Transverse colon (tissue), 4 donors: Measurements from ENCODE around the gene SPI1. TPM values are rescaled to one million over a fixed set of nuclear protein-coding genes. Genes with fewer than 3 reads are reported as not detected.

Experiments used
- DNase-seq: peaks from one replicate; pipeline ENCODE4 v3.0.0-alpha.2; 2019
- H3K27ac ChIP-seq, 4 donors: fragments of 200-600 bp; sonication (generic); 2 replicates each; pipeline ENCODE4 v1.5.1; 2016 to 2018; ENCODE audit warnings: inconsistent platforms in 4 of 4
- H3K27me3 ChIP-seq: fragments of 200-600 bp; sonication (generic); 2 replicates; pipeline ENCODE4 v1.5.1; 2017; ENCODE audit warnings: inconsistent platforms
- H3K36me3 ChIP-seq, 4 donors: fragments of 200-600 bp; sonication (generic); 2 replicates each; pipeline ENCODE4 v1.5.1; 2017 to 2019; ENCODE audit warnings: inconsistent platforms in 4 of 4
- H3K4me1 ChIP-seq, 4 donors: fragments of 200-600 bp; sonication (generic); 2 replicates each; pipeline ENCODE4 v1.5.1; 2017 to 2020; ENCODE audit warnings: inconsistent platforms in 4 of 4
- H3K4me3 ChIP-seq, 4 donors: fragments of 200-600 bp; sonication (generic); 1 replicate in 1 of 4; 2 replicates in 3 of 4; pipeline versions ENCODE4 v1.5.1 to v1.6.1; 2017 to 2019; ENCODE audit warnings: inconsistent platforms in 4 of 4
- H3K9me3 ChIP-seq, 2 donors: fragments of 200-600 bp; sonication (generic); 2 replicates each; pipeline ENCODE4 v1.5.1; 2017 to 2019; ENCODE audit warnings: inconsistent platforms in 2 of 2
- CTCF ChIP-seq, 5 experiments: fragments of 200-600 bp in 3 of 5; fragments of 450-650 bp in 2 of 5; sonication (generic) in 3 of 5; IDR thresholded peaks; 1 replicate in 2 of 5; 2 replicates in 3 of 5; pipeline ENCODE4 v1.5.1; 2016 to 2017; ENCODE audit warnings: antibody characterized with exemption in 5 of 5, inconsistent platforms in 3 of 5, mild to moderate bottlenecking in 2 of 5, moderate library complexity in 1 of 5
- EP300 ChIP-seq: sonication (generic); formaldehyde crosslinking; IDR thresholded peaks from one replicate; pipeline ENCODE4 v1.6.1; 2017; ENCODE audit warnings: antibody characterized with exemption, low read depth
- POLR2A ChIP-seq: fragments of 450-650 bp; IDR thresholded peaks from one replicate; pipeline ENCODE4 v1.6.1; 2016; ENCODE audit warnings: antibody characterized with exemption, mild to moderate bottlenecking, moderate library complexity
- POLR2AphosphoS5 ChIP-seq, 3 donors: sonication (generic); formaldehyde crosslinking; IDR thresholded peaks; one replicate each; pipeline ENCODE4 v1.6.1; 2016; ENCODE audit warnings: antibody characterized with exemption in 3 of 3
- WGBS, 2 donors: methylation state at CpG; one replicate each; pipeline ENCODE4 v1.1.5; 2018; ENCODE audit warnings: low coverage in 1 of 2; 5-methylcytosine and 5-hydroxymethylcytosine counted together
- in situ Hi-C, 4 donors: fragments of 200-750 bp; cut with MboI; loops; one replicate each; pipeline versions ENCODE4 v1.15.0 to v1.15.1; 2017; ENCODE audit warnings: low sequenced_read_pairs in 3 of 4, low pct_ligation_motif_present in 1 of 4, low pct_unique_long_range_greater_than_20kb in 1 of 4
- intact Hi-C: fragments of 100-400 bp; cut with DNase I; formaldehyde crosslinking; loops from one replicate; pipeline ENCODE4 v1.15.1; 2023; ENCODE audit warnings: low total_unique reads
- total RNA-seq, 4 donors: library from RNA; depleted of rRNA; stranded (reverse); fragments of >200 nt; gene quantifications; one replicate each; pipeline ENCODE4 v1.1.0, GENCODE V29; 2016

Gene SPI1
- total RNA-seq, 4 donors from 2014 or later: 7.1 to 35.5 (median 17.2) TPM

GRCh38 chr11:47406896-47407745 is 28.8 kb upstream of the SPI1 start:
- Histone ChIP-seq H3K4me3 (peak overlapping the region; percentile 47 to 82 (median 74)), H3K27ac (peak overlapping the region; percentile 89 to 99 (median 93)), H3K4me1 (peaks cover 16 to 32% (median 27%) of the 10 kb centered on the region in 4 donors), H3K9me3 (no peaks in the 10 kb centered on the region), H3K27me3 (no peaks in the 10 kb centered on the region), H3K36me3 (no peaks in the 10 kb centered on the region)
- in situ Hi-C loops: no loop called here
- intact Hi-C loops: no loop called here
- 57 to 80% methylated on average over 2 to 12 of the region's 12 CpGs for WGBS, 2 donors
- no peak for TF ChIP-seq POLR2AphosphoS5 (IDR thresholded peaks at IDR 0.05)
- no peak for TF ChIP-seq CTCF (IDR thresholded peaks at IDR 0.05)
- TF ChIP-seq EP300: no peak
- no peak for TF ChIP-seq POLR2A
- no peak for DNase-seq

- no peaks in the 10 kb centered on the region for H3K27me3 ChIP-seq
- peaks cover 11 to 31% (median 26%) of the 10 kb centered on the region in 4 donors for H3K4me1 ChIP-seq
- no peak for DNase-seq
- H3K36me3 ChIP-seq: no peaks in the 10 kb centered on the region
- no peak overlapping the region for H3K4me3 ChIP-seq
- no peak for TF ChIP-seq POLR2AphosphoS5 (IDR thresholded peaks at IDR 0.05)
- no peak for TF ChIP-seq CTCF (IDR thresholded peaks at IDR 0.05)
- no peak for TF ChIP-seq POLR2A
- in situ Hi-C loops: no loop called here
- WGBS, 2 donors: 68% methylated on average over 3 of the region's 3 CpGs; no CpG with 5 or more reads in 1 of the 2 donors
- intact Hi-C loops: no loop called here
- H3K9me3 ChIP-seq: no peaks in the 10 kb centered on the region
- H3K27ac ChIP-seq: no peak overlapping the region
These were observed 25.2 kb upstream of the SPI1 start for GRCh38 chr11:47403571-47403970.

GRCh38 chr11:47403135-47403534 is 24.8 kb upstream of the SPI1 start:
- H3K9me3 ChIP-seq: no peaks in the 10 kb centered on the region
- DNase-seq: no peak
- no peak overlapping the region for H3K27ac ChIP-seq
- TF ChIP-seq CTCF (IDR thresholded peaks at IDR 0.05): no peak
- TF ChIP-seq POLR2A: no peak
- no peak for TF ChIP-seq POLR2AphosphoS5 (IDR thresholded peaks at IDR 0.05)
- no peak for TF ChIP-seq EP300
- WGBS, 2 donors: 76% methylated on average over 4 of the region's 4 CpGs; no CpG with 5 or more reads in 1 of the 2 donors
- H3K4me3 ChIP-seq: no peak overlapping the region
- peaks cover 11 to 31% (median 26%) of the 10 kb centered on the region in 4 donors for H3K4me1 ChIP-seq
- H3K27me3 ChIP-seq: no peaks in the 10 kb centered on the region
- in situ Hi-C loops (no loop called here), intact Hi-C loops (no loop called here)
- no peaks in the 10 kb centered on the region for H3K36me3 ChIP-seq

GRCh38 chr11:47400768-47401279 is 22.5 kb upstream of the SPI1 start:
- DNase-seq: no peak
- H3K4me3 ChIP-seq: peak overlapping the region in 2 of 4 donors; percentile 48 to 64
- peak overlapping the region; percentile 73 to 82 (median 78) for H3K27ac ChIP-seq
- no peaks in the 10 kb centered on the region for H3K36me3 ChIP-seq
- H3K9me3 ChIP-seq: no peaks in the 10 kb centered on the region
- TF ChIP-seq CTCF (IDR thresholded peaks at IDR 0.05): no peak
- TF ChIP-seq POLR2AphosphoS5 (IDR thresholded peaks at IDR 0.05): no peak
- no peak for TF ChIP-seq EP300
- no peak for TF ChIP-seq POLR2A
- intact Hi-C loops (no loop called here), in situ Hi-C loops (no loop called here)
- H3K27me3 ChIP-seq: no peaks in the 10 kb centered on the region
- H3K4me1 ChIP-seq: peaks cover 3 to 18% (median 16%) of the 10 kb centered on the region in 4 donors
- WGBS, 2 donors: 17 to 46% methylated on average over 6 to 8 of the region's 8 CpGs
